GM21360 (cell line): Measurements from ENCODE around the gene TIAM2.
A peak's percentile ranks its signal among the peaks of the same experiment; 100 is the strongest.
"Not testable (repeated sequence)": the region's sequence is repeated elsewhere in the genome, so short reads cannot be mapped to it uniquely, and the experiment has no call there.

Source experiments
- ATAC-seq: cut with Tn5 transposase; IDR thresholded peaks from one replicate; pipeline ENCODE4 v1.9.1; 2021; ENCODE audit warnings: mild to moderate bottlenecking, moderate library complexity; ENCODE audit not compliant: unreplicated experiment

TIAM2 gene

GRCh38 chr6:155187994-155188706 lies 193.0 kb downstream of the TIAM2 start:
- ATAC-seq: no peak

- no peak for ATAC-seq
Observed at GRCh38 chr6:155188707-155189496, 193.8 kb downstream of the TIAM2 start.

GRCh38 chr6:155190677-155191076 lies 195.6 kb downstream of the TIAM2 start:
- no peak for ATAC-seq

GRCh38 chr6:155193526-155193925 lies 198.4 kb downstream of the TIAM2 start:
- ATAC-seq: no peak

- no peak for ATAC-seq
Observed at GRCh38 chr6:155194399-155194798, 199.3 kb downstream of the TIAM2 start.

- ATAC-seq: no peak
Observed at GRCh38 chr6:155195903-155196302, 200.8 kb downstream of the TIAM2 start.

- ATAC-seq: no peak
Observed at GRCh38 chr6:155196911-155197310, 201.8 kb downstream of the TIAM2 start.

GRCh38 chr6:155197932-155198331 lies 202.8 kb downstream of the TIAM2 start:
- ATAC-seq: no peak

GRCh38 chr6:155200012-155200411 lies 204.9 kb downstream of the TIAM2 start:
- ATAC-seq: peak; percentile 75

- peak; percentile 55 for ATAC-seq
Observed at GRCh38 chr6:155201461-155202226, 206.5 kb downstream of the TIAM2 start.

GRCh38 chr6:155207223-155207622 lies 212.1 kb downstream of the TIAM2 start:
- no peak for ATAC-seq

GRCh38 chr6:155212106-155212505 lies 217.0 kb downstream of the TIAM2 start:
- ATAC-seq: no peak

- no peak for ATAC-seq
Observed at GRCh38 chr6:155212616-155213380, 217.7 kb downstream of the TIAM2 start.

- ATAC-seq: no peak
Observed at GRCh38 chr6:155213611-155214372, 218.7 kb downstream of the TIAM2 start.

GRCh38 chr6:155215906-155216305 lies 220.8 kb downstream of the TIAM2 start:
- no peak for ATAC-seq

GRCh38 chr6:155216312-155217046 lies 221.4 kb downstream of the TIAM2 start:
- ATAC-seq: no peak

GRCh38 chr6:155218711-155219110 lies 223.6 kb downstream of the TIAM2 start:
- ATAC-seq: not testable (repeated sequence)

- no peak for ATAC-seq
Observed at GRCh38 chr6:155219299-155219698, 224.2 kb downstream of the TIAM2 start.

- no peak for ATAC-seq
Observed at GRCh38 chr6:155219858-155220301, 224.8 kb downstream of the TIAM2 start.
